ENCODE measurements around the gene MAB21L2. TPM values are rescaled to one million over a fixed set of nuclear protein-coding genes. Genes with fewer than 3 reads are reported as not detected.
A peak's percentile ranks its signal among the peaks of the same experiment; 100 is the strongest.

Gene MAB21L2
- total and polyA plus RNA-seq, 2 experiments from 2014 or later: 0.12 to 0.54 TPM

GRCh38 chr4:150598909-150599308, 17.0 kb downstream of the MAB21L2 start:
- no peak for DNase-seq (ENCODE audit: low read depth in 1 of 2, low spot score in 1 of 2)
- Histone ChIP-seq H3K27me3 (no peaks in the 10 kb centered on the region), H3K4me3 (no peak overlapping the region), H3K9me3 (ENCODE audit: low read depth) (no peaks in the 10 kb centered on the region), H3K36me3 (no peaks in the 10 kb centered on the region), H3K27ac (no peak overlapping the region), H3K4me1 (ENCODE audit: low read depth) (no peaks in the 10 kb centered on the region)
- TF ChIP-seq CTCF (IDR thresholded peaks at IDR 0.05; ENCODE audit: low read depth, low read length): no peak

GRCh38 chr4:150599547-150599946, 17.6 kb downstream of the MAB21L2 start:
- H3K36me3 ChIP-seq: no peaks in the 10 kb centered on the region
- no peak overlapping the region for H3K27ac ChIP-seq
- no peak for TF ChIP-seq CTCF (IDR thresholded peaks at IDR 0.05; ENCODE audit: low read depth, low read length)

GRCh38 chr4:150600812-150601445, 19.0 kb downstream of the MAB21L2 start:
- no peak for DNase-seq (ENCODE audit: low read depth in 1 of 2, low spot score in 1 of 2)
- no peaks in the 10 kb centered on the region for H3K27me3 ChIP-seq
- H3K4me3 ChIP-seq: no peak overlapping the region
- TF ChIP-seq CTCF (IDR thresholded peaks at IDR 0.05; ENCODE audit: low read depth, low read length): no peak
- H3K9me3 ChIP-seq (ENCODE audit: low read depth): no peaks in the 10 kb centered on the region
- no peak overlapping the region for H3K27ac ChIP-seq
- H3K36me3 ChIP-seq: no peaks in the 10 kb centered on the region
- H3K4me1 ChIP-seq (ENCODE audit: low read depth): no peaks in the 10 kb centered on the region

More at GRCh38 chr4:150599547-150599946, 17.6 kb downstream of the MAB21L2 start:
- H3K9me3 ChIP-seq (ENCODE audit: low read depth): no peaks in the 10 kb centered on the region
- H3K4me3 ChIP-seq: no peak overlapping the region
- no peaks in the 10 kb centered on the region for H3K4me1 ChIP-seq (ENCODE audit: low read depth)
- DNase-seq (ENCODE audit: low read depth in 1 of 2, low spot score in 1 of 2): no peak
- H3K27me3 ChIP-seq: no peaks in the 10 kb centered on the region

GRCh38 chr4:150609131-150609530, 27.2 kb downstream of the MAB21L2 start:
- H3K4me1 ChIP-seq (ENCODE audit: low read depth): no peaks in the 10 kb centered on the region

GRCh38 chr4:150619042-150619441, 37.1 kb downstream of the MAB21L2 start:
- peak in 1 of 2 donors; percentile 16 for DNase-seq (ENCODE audit: low read depth in 1 of 2, low spot score in 1 of 2)
- Histone ChIP-seq H3K27ac (no peak overlapping the region), H3K9me3 (ENCODE audit: low read depth) (no peaks in the 10 kb centered on the region), H3K36me3 (no peaks in the 10 kb centered on the region), H3K27me3 (no peaks in the 10 kb centered on the region), H3K4me3 (no peak overlapping the region), H3K4me1 (ENCODE audit: low read depth) (no peaks in the 10 kb centered on the region)
- no peak for TF ChIP-seq CTCF (IDR thresholded peaks at IDR 0.05; ENCODE audit: low read depth, low read length)

More at GRCh38 chr4:150609131-150609530, 27.2 kb downstream of the MAB21L2 start:
- no peak for TF ChIP-seq CTCF (IDR thresholded peaks at IDR 0.05; ENCODE audit: low read depth, low read length)
- DNase-seq (ENCODE audit: low read depth in 1 of 2, low spot score in 1 of 2): no peak
- H3K36me3 ChIP-seq: no peaks in the 10 kb centered on the region
- H3K9me3 ChIP-seq (ENCODE audit: low read depth): no peaks in the 10 kb centered on the region
- H3K27ac ChIP-seq: no peak overlapping the region
- H3K4me3 ChIP-seq: no peak overlapping the region
- no peaks in the 10 kb centered on the region for H3K27me3 ChIP-seq

Measured in cardiac muscle cell (in vitro differentiated cells and primary cell).